Fibroblast of villous mesenchyme (primary cell): ENCODE data around the gene SPSB3. TPM values are rescaled to one million over a fixed set of nuclear protein-coding genes. Genes with fewer than 3 reads are reported as not detected.

Experiments
- DNase-seq: peaks from one replicate; pipeline ENCODE4 v3.0.0-alpha.2; 2010; ENCODE audit warnings: low read depth
- H3K4me3 ChIP-seq: 2 replicates; pipeline ENCODE4 v1.5.1; 2011; ENCODE audit warnings: low read depth, mild to moderate bottlenecking, low read length
- total RNA-seq: library from RNA; depleted of rRNA; stranded (reverse); fragments of >200 nt; gene quantifications from 2 replicates; pipeline ENCODE4 v1.2.3, GENCODE V29; 2012
- TF ChIP-seq, protein P1 (sequence below): IDR thresholded peaks from 2 replicates; pipeline ENCODE4 v1.5.1; 2012; ENCODE audit warnings: low read depth, mild to moderate bottlenecking, low read length; ENCODE audit not compliant: insufficient read depth

Gene SPSB3
- total RNA-seq, 1 donor: 25.5 TPM

DNA sequence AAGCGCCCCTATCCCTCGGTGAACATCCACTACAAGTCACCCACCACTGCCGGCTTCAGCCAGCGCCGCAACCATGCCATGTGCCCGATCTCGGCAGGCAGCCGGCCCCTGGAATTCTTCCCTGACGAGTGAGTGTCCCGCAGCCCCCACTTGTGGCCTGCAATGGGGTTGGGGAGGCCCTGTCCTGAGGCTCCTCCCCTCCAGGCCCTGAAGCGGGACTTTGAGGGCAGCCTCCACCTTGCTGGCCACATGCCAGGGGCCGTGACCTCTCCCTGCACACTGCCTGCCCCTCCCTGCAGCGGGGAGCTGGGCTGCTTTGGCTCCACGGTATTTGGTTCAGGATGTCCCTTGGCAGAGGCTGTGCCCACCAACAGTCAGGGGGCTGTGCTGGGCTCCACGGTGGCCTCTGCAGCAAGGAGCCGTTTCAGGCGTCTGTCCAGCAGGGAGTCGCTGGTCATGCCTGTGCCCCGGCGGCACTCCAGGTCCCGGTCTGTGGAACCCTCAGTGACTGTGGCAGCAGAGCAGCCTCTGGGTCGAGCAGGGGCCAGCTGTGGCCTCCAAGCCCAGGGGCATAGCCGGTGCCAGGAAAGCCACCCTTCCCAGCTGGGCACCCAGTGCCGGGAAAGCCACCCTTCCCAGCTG, 19.4 kb downstream of the SPSB3 start:
- TF ChIP-seq, protein P1, sequence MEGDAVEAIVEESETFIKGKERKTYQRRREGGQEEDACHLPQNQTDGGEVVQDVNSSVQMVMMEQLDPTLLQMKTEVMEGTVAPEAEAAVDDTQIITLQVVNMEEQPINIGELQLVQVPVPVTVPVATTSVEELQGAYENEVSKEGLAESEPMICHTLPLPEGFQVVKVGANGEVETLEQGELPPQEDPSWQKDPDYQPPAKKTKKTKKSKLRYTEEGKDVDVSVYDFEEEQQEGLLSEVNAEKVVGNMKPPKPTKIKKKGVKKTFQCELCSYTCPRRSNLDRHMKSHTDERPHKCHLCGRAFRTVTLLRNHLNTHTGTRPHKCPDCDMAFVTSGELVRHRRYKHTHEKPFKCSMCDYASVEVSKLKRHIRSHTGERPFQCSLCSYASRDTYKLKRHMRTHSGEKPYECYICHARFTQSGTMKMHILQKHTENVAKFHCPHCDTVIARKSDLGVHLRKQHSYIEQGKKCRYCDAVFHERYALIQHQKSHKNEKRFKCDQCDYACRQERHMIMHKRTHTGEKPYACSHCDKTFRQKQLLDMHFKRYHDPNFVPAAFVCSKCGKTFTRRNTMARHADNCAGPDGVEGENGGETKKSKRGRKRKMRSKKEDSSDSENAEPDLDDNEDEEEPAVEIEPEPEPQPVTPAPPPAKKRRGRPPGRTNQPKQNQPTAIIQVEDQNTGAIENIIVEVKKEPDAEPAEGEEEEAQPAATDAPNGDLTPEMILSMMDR: no peak
- DNase-seq: no peak
- H3K4me3 ChIP-seq: no peak overlapping the region

DNA sequence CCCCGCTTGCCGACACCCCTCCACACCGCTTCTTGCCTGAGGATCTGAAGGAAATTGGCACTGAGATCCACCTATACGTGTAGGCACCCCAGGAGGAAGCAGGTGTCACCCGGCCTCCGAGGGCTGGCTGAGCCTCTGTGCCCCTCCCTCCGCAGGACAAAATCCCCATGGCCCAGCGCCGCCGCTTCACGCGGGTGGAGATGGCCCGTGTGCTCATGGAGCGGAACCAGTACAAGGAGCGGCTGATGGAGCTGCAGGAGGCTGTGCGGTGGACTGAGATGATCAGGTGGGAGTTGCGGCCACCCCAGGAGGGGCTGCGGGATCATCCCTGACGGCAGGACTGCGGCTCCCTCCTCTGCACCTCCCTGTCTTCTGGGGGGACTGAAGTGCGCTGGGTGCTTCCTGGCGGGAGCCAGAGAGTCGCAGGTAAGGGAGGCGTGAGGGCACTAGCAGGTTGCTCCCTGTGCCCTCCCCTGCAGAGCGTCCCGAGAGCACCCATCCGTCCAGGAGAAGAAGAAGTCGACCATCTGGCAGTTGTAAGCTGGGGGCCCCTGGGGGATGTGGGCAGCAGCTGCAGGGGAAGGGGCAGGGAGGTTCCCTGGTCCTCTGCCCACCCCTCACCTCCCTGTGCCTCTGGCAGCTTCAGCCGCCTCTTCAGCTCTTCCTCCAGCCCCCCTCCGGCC, 20.0 kb downstream of the SPSB3 start:
- no peak for DNase-seq
- H3K4me3 ChIP-seq: no peak overlapping the region
- TF ChIP-seq, protein P1: no peak

DNA sequence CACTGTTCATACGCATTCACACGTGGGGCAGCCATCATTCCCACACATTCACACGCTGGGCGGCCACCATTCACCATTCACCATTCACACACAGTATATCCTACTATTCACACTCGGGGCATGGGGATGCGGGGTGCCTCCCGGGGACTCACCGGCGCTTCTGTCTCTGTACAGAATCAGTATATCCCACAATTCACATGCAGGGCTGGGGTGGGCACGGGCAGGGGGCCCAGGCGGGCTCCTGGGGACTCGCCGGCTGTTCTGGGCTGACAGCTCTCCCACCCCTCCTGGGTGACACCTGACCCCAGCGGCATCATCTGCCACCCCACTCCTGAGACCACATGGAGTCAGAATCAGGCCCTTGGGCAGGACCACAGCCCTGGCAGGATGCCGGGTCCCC, 20.6 kb downstream of the SPSB3 start:
- no peak overlapping the region for H3K4me3 ChIP-seq
- TF ChIP-seq, protein P1: no peak
- no peak for DNase-seq

DNA sequence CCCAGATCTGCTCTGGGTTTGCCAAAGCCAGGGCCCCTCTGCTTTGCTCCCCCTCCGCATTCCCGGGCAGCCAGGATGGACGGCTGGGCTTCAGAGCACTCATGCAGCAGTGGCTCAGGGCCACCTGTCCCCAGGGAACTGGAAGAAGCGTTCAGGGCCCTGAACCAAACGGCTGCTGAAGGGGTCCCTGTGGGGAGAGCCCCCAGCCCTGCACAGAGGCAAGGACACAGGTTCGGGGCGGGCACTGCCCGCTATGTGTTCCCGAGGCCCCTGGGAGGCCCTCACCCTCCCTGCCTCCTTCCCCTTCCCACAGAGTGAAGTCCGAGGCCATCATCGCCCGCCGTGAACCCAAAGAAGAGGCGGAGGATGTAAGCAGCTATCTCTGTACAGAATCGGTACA, 21.5 kb downstream of the SPSB3 start:
- H3K4me3 ChIP-seq: no peak overlapping the region
- TF ChIP-seq, protein P1: no peak
- DNase-seq: no peak

DNA sequence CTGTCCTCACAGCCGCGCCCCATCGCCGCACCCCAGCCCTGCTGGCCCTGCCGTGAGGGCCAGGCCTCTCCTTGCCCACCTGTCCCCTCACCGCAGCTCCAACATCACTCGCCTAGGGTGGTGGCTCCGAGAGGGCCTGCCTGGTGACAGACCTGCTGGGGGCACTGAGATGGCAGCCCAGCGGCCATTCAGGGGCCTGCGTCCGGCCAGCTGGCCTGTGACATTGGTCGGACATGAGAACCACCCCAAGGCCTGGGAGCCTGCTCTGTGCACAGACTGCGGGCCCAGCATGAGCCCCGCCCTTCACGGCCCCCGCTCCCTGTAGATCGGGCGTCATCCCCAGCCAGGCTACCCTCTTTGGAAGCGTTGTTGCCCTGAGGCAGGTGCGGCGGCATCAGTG, 22.9 kb downstream of the SPSB3 start:
- H3K4me3 ChIP-seq: no peak overlapping the region
- TF ChIP-seq, protein P1: no peak
- DNase-seq: no peak

DNA sequence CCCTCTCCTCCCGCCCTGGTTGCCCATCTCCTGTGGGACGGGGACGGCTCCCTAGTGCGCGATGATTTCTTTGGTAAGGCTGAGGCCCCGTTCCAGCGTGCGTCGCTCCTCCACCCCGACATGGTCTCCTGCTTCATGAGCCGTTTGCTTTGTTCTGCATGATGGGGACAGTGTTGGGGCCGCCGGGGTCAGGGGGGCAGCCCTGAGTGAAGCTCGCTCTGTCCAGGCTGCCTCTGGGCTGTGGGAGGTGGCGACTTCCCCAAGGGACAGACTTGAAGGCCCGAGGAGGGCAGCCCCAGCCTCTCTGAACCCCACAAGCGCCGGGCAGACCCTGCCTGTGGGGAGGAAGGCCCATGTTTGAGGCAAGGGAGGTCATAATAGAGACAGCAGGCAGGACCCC, 23.4 kb downstream of the SPSB3 start:
- H3K4me3 ChIP-seq: no peak overlapping the region
- TF ChIP-seq, protein P1: no peak
- no peak for DNase-seq
